Glutamatergic neuron (in vitro differentiated cells): ENCODE measurements around the gene UNC13A. TPM values are rescaled to one million over a fixed set of nuclear protein-coding genes. Genes with fewer than 3 reads are reported as not detected.

Experiments
- DNase-seq: peaks from one replicate; pipeline ENCODE4 v3.0.0; 2022
- H3K27ac Mint-ChIP-seq: one replicate; pipeline ENCODE4 v1.8.0; 2020; ENCODE audit warnings: mild to moderate bottlenecking, mixed read lengths, inconsistent platforms; ENCODE audit not compliant: unreplicated experiment
- H3K27me3 Mint-ChIP-seq: one replicate; pipeline ENCODE4 v1.8.0; 2020; ENCODE audit warnings: mild to moderate bottlenecking, moderate library complexity, mixed read lengths, inconsistent platforms; ENCODE audit not compliant: unreplicated experiment
- H3K36me3 Mint-ChIP-seq: one replicate; pipeline ENCODE4 v1.8.0; 2020; ENCODE audit warnings: mild to moderate bottlenecking, mixed read lengths, inconsistent platforms; ENCODE audit not compliant: unreplicated experiment
- H3K4me1 Mint-ChIP-seq: one replicate; pipeline ENCODE4 v1.8.0; 2020; ENCODE audit warnings: mild to moderate bottlenecking, low read depth, mixed read lengths, inconsistent platforms; ENCODE audit not compliant: unreplicated experiment
- H3K4me3 Mint-ChIP-seq: one replicate; pipeline ENCODE4 v1.8.0; 2020; ENCODE audit warnings: mild to moderate bottlenecking, mixed read lengths, inconsistent platforms; ENCODE audit not compliant: unreplicated experiment
- H3K9me3 Mint-ChIP-seq: one replicate; pipeline ENCODE4 v1.8.0; 2020; ENCODE audit warnings: mild to moderate bottlenecking, moderate library complexity, mixed read lengths, inconsistent platforms; ENCODE audit not compliant: unreplicated experiment
- total RNA-seq: library from RNA; stranded (reverse); fragmentation: NEBNext Ultra II Directional; extraction: Animal tissue kit (Norgen Biotek cat#: 25700); gene quantifications from one replicate; pipeline ENCODE4 v1.2.1, GENCODE V29; 2021; ENCODE audit not compliant: unreplicated experiment
- TF ChIP-seq, protein P1 (sequence below): fragments of 200-600 bp; sonication (generic); IDR thresholded peaks from one replicate; pipeline ENCODE4 v1.5.0; 2021; ENCODE audit not compliant: partially characterized antibody, unreplicated experiment

Gene UNC13A
- total RNA-seq, 1 donor from 2014 or later = 79.7 TPM

DNA sequence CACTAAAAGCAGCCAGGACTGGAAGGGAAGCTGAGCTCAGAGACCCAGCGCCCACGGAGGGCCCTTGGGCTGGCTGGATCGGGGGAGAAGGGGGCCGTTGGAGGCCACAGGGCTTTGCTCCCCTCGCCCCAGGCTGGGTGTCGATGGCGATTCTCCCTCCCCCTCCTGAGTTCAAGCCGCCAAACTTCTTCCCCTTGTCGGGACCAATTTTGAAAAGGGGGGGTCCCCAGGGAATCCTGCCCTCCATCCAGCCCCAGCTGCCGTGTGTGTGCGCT, 71.5 kb downstream of the UNC13A start:
- no peak for DNase-seq
- H3K4me1 Mint-ChIP-seq = peaks cover 6% of the 10 kb centered on the region
- peaks cover 4% of the 10 kb centered on the region for H3K9me3 Mint-ChIP-seq
- peak overlapping the region; percentile 98 for H3K27ac Mint-ChIP-seq
- H3K36me3 Mint-ChIP-seq = peaks cover 12% of the 10 kb centered on the region
- peaks cover 16% of the 10 kb centered on the region for H3K27me3 Mint-ChIP-seq
- TF ChIP-seq, protein P1, sequence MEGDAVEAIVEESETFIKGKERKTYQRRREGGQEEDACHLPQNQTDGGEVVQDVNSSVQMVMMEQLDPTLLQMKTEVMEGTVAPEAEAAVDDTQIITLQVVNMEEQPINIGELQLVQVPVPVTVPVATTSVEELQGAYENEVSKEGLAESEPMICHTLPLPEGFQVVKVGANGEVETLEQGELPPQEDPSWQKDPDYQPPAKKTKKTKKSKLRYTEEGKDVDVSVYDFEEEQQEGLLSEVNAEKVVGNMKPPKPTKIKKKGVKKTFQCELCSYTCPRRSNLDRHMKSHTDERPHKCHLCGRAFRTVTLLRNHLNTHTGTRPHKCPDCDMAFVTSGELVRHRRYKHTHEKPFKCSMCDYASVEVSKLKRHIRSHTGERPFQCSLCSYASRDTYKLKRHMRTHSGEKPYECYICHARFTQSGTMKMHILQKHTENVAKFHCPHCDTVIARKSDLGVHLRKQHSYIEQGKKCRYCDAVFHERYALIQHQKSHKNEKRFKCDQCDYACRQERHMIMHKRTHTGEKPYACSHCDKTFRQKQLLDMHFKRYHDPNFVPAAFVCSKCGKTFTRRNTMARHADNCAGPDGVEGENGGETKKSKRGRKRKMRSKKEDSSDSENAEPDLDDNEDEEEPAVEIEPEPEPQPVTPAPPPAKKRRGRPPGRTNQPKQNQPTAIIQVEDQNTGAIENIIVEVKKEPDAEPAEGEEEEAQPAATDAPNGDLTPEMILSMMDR = no peak
- H3K4me3 Mint-ChIP-seq = peak overlapping the region; percentile 75

DNA sequence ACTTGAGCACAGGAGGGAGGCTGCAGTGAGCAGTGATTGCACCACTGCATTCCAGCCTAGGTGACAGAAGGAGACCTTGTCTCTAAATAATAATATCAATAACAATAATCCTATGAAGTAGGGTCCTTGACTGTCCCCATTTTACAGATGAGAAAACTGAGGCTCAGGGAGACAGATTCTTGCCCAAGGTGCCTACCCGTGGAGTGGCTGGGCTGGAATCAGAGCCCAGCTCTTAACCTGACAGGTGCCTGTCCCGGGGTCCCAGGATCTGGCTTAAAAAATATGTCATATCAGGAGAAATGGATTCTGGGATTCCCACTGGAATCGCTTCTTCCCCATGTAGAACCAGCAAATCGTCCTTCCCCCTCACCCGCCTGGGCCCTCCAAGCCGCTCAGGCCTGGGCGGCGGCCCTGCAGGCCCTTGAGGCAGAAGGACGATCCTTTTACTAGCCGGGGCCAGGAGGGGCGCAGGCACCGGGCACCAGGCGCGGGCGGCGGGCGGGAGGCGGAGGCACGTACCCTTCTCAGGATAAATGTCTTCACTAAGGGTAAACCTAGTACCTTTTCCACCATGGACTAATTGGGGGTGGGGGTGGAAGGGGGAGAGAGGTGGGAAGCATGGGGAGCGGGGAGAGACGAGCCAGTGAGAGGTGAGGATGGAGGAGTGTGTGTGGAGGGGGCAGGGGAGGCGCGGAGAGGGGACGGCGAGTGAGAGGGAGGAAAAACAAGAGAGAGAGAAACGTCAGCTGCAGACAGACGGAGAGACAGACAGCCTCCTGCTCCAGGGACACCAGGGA, 72.1 kb downstream of the UNC13A start:
- TF ChIP-seq, protein P1 = no peak
- Mint-ChIP-seq H3K36me3 (peaks cover 7% of the 10 kb centered on the region), H3K9me3 (peaks cover 2% of the 10 kb centered on the region), H3K4me3 (peak overlapping the region; percentile 75), H3K27ac (peak overlapping the region; percentile 98), H3K27me3 (peaks cover 13% of the 10 kb centered on the region), H3K4me1 (peaks cover 4% of the 10 kb centered on the region)
- peak; percentile 77 for DNase-seq

- peaks cover under 1% of the 10 kb centered on the region for H3K4me1 Mint-ChIP-seq
- H3K9me3 Mint-ChIP-seq = peaks cover 2% of the 10 kb centered on the region
These were observed 73.7 kb downstream of the UNC13A start for GRCh38 chr19:17614476-17614875.

DNA sequence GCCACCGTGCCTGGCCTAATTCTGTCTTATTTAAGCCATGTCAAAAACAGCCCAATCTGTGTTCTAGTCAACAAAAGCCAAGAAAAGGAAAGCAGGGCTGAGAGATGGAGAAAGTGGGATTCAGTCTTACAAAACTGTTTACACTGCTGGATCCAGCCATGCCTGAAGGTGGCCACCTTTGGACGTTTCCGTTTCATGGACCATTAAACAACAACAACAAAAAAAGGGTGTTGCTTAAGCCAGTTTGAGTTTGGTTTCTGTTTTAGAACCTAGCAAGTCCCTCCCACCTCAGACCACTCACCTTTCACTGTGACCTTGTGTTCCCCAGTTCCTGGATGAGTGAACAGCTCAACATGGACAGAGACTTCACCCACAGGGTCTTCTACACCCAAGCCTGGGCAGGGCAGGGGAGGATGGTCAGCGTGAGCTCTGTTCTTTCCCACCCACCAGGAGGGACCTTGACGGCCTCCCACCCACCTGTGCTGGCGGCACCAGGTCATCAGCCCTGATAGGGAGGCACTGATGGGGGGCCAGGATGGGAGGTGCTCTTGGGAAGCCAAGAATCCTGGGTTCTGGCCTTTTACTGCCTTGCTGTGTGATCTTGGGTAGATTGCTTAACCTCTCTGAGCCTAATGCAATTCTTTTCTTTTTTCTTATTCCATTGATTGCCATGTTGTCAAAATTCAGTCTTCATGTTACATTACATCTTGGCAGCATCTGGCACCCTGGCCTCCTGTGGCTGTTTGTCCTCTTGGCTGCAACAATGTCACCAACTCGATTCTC, 76.5 kb downstream of the UNC13A start:
- Mint-ChIP-seq H3K27me3 (peaks cover 8% of the 10 kb centered on the region), H3K4me1 (peaks cover 1% of the 10 kb centered on the region), H3K9me3 (peaks cover 5% of the 10 kb centered on the region), H3K27ac (no peak overlapping the region), H3K36me3 (peaks cover 5% of the 10 kb centered on the region), H3K4me3 (no peak overlapping the region)
- TF ChIP-seq, protein P1 = no peak
- DNase-seq = no peak

More at GRCh38 chr19:17614476-17614875, 73.7 kb downstream of the UNC13A start:
- no peak overlapping the region for H3K27ac Mint-ChIP-seq
- H3K4me3 Mint-ChIP-seq = no peak overlapping the region
- peaks cover 11% of the 10 kb centered on the region for H3K27me3 Mint-ChIP-seq
- no peak for DNase-seq
- TF ChIP-seq, protein P1 = no peak
- H3K36me3 Mint-ChIP-seq = peaks cover 5% of the 10 kb centered on the region

GRCh38 chr19:17610384-17610783, 77.8 kb downstream of the UNC13A start:
- H3K4me1 Mint-ChIP-seq = peaks cover 1% of the 10 kb centered on the region
- TF ChIP-seq, protein P1 = no peak
- peaks cover 5% of the 10 kb centered on the region for H3K36me3 Mint-ChIP-seq
- H3K9me3 Mint-ChIP-seq = peaks cover 3% of the 10 kb centered on the region
- peak overlapping the region; percentile 33 for H3K27ac Mint-ChIP-seq
- H3K4me3 Mint-ChIP-seq = no peak overlapping the region
- peaks cover 6% of the 10 kb centered on the region for H3K27me3 Mint-ChIP-seq
- DNase-seq = no peak
